CD4-positive, CD25-positive, alpha-beta regulatory T cell (primary cell): ENCODE measurements around the gene CDHR4. TPM values are rescaled to one million over a fixed set of nuclear protein-coding genes. Genes with fewer than 3 reads are reported as not detected.

ENCODE experiments used
- ATAC-seq, 2 donors: fragments of 150-1000 bp; cut with Tn5 transposase; one replicate each; pipeline ENCODE4 v1.10.0; 2021; ENCODE audit warnings: low read depth in 2 of 2, moderate number of reproducible peaks in 2 of 2, moderate library complexity in 1 of 2
- DNase-seq, 3 donors: peaks; one replicate each; pipeline versions ENCODE4 v3.0.0 to v3.0.0-alpha.2; 2012 to 2022; ENCODE audit warnings: mixed read lengths in 1 of 3
- H3K27ac ChIP-seq: one replicate; pipeline ENCODE4 v1.7.0; 2013; ENCODE audit warnings: mild to moderate bottlenecking, low read length; ENCODE audit not compliant: insufficient read depth, poor library complexity, severe bottlenecking
- H3K27me3 ChIP-seq: one replicate; pipeline ENCODE4 v1.7.0; 2013; ENCODE audit warnings: low read length; ENCODE audit not compliant: control insufficient read depth, insufficient read depth
- H3K36me3 ChIP-seq: one replicate; pipeline ENCODE4 v1.7.0; 2013; ENCODE audit warnings: mild to moderate bottlenecking, low read length, moderate library complexity; ENCODE audit not compliant: control insufficient read depth, insufficient read depth
- H3K4me1 ChIP-seq: 2 replicates; pipeline ENCODE4 v1.7.0; 2013; ENCODE audit warnings: mild to moderate bottlenecking, low read length; ENCODE audit not compliant: insufficient read depth, control insufficient read depth, poor library complexity, severe bottlenecking
- H3K4me3 ChIP-seq: one replicate; pipeline ENCODE4 v1.7.0; 2013; ENCODE audit warnings: low read depth, mild to moderate bottlenecking, low read length, moderate library complexity
- H3K9me3 ChIP-seq, 2 experiments: 1 replicate in 1 of 2; 2 replicates in 1 of 2; pipeline ENCODE4 v1.7.0; 2013; ENCODE audit warnings: low read length in 2 of 2, mild to moderate bottlenecking in 1 of 2, moderate library complexity in 1 of 2; ENCODE audit not compliant: control insufficient read depth in 2 of 2
- H3K27ac Mint-ChIP-seq, 3 donors: one replicate each; pipeline ENCODE4 v1.8.0; 2020 to 2022; ENCODE audit warnings: mild to moderate bottlenecking in 3 of 3, mixed read lengths in 3 of 3, moderate library complexity in 2 of 3
- H3K27me3 Mint-ChIP-seq: one replicate; pipeline ENCODE4 v1.8.0; 2022; ENCODE audit warnings: mild to moderate bottlenecking, mixed read lengths
- H3K36me3 Mint-ChIP-seq: one replicate; pipeline ENCODE4 v1.8.0; 2020; ENCODE audit warnings: mixed read lengths
- H3K4me1 Mint-ChIP-seq, 4 donors: one replicate each; pipeline ENCODE4 v1.8.0; 2020 to 2022; ENCODE audit warnings: mixed read lengths in 4 of 4, mild to moderate bottlenecking in 1 of 4
- H3K4me3 Mint-ChIP-seq, 4 donors: one replicate each; pipeline ENCODE4 v1.8.0; 2020 to 2022; ENCODE audit warnings: mild to moderate bottlenecking in 4 of 4, mixed read lengths in 4 of 4, moderate library complexity in 3 of 4
- H3K9me3 Mint-ChIP-seq, 7 donors: one replicate each; pipeline ENCODE4 v1.8.0; 2020 to 2022; ENCODE audit warnings: mixed read lengths in 7 of 7, mild to moderate bottlenecking in 3 of 7, moderate library complexity in 2 of 7
- polyA plus RNA-seq, 4 donors: library from polyadenylated mRNA; unstranded; fragments of 300-500 nt; fragmentation: Illumina TruSeq; gene quantifications; one replicate each; pipeline ENCODE4 v1.2.3, GENCODE V29; 2021
- total RNA-seq: library from RNA; stranded (reverse); gene quantifications from one replicate; pipeline ENCODE4 v1.2.3, GENCODE V29; 2022

Gene CDHR4
- total and polyA plus RNA-seq, 5 donors from 2014 or later, result 0.32 TPM; not detected in 4

DNA sequence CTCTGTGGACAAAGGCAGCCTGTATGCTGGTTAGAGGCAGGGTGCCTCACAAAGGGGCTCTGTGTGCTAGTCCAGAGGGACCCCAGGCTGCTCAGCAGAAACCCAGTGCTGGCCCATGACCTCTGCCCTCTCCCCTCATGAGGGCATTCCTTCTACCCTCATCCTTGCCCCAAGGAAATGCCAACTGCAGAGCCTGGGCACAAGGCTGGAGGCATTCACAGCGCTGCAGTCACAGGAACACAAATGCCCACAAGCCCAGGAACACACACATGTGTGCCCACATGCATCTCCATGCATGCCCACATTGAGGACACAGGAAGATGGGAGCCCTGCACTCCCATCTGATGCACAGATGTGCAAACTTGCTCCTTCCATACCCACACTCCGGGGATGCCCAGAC is 7.2 kb upstream of the CDHR4 start:
- Mint-ChIP-seq H3K4me3 (peak overlapping the region in 2 of 4 donors; percentile 5 to 63), H3K27me3 (peaks cover 9% of the 10 kb centered on the region), H3K27ac (peak overlapping the region; percentile 62 to 85 (median 82)), H3K4me1 (peaks cover 4 to 67% (median 12%) of the 10 kb centered on the region in 4 donors), H3K9me3 (no peaks in the 10 kb centered on the region), H3K36me3 (peaks cover 18% of the 10 kb centered on the region)
- no peaks in the 10 kb centered on the region for H3K27me3 ChIP-seq
- ATAC-seq, result no peak
- peaks cover 19% of the 10 kb centered on the region for H3K36me3 ChIP-seq
- no peaks in the 10 kb centered on the region for H3K9me3 ChIP-seq
- no peak overlapping the region for H3K27ac ChIP-seq
- H3K4me3 ChIP-seq, result no peak overlapping the region
- peaks cover 41% of the 10 kb centered on the region for H3K4me1 ChIP-seq
- no peak for DNase-seq

DNA sequence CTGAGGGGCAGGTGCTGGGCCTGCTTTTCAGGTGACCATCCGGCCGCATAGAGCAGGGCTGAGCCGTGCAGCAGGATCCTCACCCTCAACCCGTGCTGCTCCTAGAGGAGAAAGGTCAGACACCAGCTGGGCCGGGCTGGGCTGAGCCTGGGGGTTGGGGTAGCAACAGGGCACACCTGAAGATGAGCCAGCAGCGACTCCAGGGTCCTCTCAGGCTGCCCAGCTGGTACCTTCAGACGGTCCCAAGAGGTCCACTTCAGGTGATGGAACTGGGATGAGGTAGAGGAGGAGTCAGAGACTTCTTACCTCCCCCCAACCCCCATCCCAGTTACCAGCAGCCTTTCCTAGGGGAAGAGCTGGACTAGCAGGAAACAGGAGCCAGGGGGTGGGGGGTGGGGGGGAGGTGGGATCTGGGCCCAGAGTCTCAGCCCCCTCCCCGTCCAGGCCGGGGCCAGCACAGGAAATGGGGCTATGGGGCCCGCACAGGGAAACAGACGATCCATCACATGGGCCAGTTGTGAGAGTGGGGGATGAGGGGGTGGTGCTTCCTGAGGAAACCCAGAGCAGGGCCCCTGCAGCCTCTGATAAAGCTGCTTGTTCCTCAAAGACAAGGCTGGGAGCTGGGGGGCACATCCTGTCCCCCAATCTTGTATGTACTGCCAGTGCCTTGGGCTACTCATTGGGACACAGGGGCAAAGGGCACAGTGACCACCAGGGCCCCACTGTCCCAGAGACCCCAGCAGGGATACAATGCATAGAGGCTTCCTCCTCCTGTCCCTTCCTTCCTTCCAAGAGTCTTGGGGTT is 6.4 kb upstream of the CDHR4 start:
- Mint-ChIP-seq H3K27ac (peak overlapping the region; percentile 62 to 85 (median 82)), H3K9me3 (peaks cover 0 to 1% (median 0%) of the 10 kb centered on the region in 7 donors), H3K36me3 (peaks cover 14% of the 10 kb centered on the region), H3K27me3 (peaks cover 14% of the 10 kb centered on the region), H3K4me1 (peaks cover 4 to 60% (median 12%) of the 10 kb centered on the region in 4 donors), H3K4me3 (no peak overlapping the region)
- Histone ChIP-seq H3K27ac (peak overlapping the region; percentile 33), H3K4me1 (peaks cover 41% of the 10 kb centered on the region), H3K4me3 (no peak overlapping the region), H3K27me3 (no peaks in the 10 kb centered on the region), H3K36me3 (peaks cover 16% of the 10 kb centered on the region), H3K9me3 (no peaks in the 10 kb centered on the region)
- DNase-seq (peak in 1 of 3 donors; percentile 48), ATAC-seq (no peak)

DNA sequence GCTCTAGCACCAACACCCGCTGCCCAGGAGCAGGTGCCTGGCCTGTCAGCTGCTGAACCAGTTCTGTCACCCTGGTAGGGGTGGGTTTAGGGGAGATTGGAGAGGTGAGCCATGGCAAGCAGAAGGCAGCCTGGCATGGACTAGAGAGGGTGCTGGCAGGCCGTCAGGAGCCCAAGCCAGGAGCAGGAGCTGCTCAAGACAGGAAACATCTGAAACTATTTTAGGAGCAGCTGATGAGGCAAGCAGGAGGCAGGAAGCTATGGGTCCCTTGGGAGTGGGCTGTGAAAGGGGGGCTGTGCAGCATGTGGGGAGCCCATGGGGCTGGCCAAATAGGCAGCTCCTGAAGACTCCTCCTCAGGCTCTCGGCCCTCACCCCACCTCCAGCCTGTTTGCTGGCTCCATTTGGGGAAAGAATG is 5.7 kb upstream of the CDHR4 start:
- Mint-ChIP-seq H3K4me3 (peak overlapping the region; percentile 59 to 89 (median 82)), H3K27ac (peak overlapping the region; percentile 75 to 86 (median 82)), H3K36me3 (peaks cover 10% of the 10 kb centered on the region), H3K9me3 (peaks cover 0 to 1% (median 0%) of the 10 kb centered on the region in 7 donors), H3K27me3 (peaks cover 18% of the 10 kb centered on the region), H3K4me1 (peaks cover 4 to 56% (median 12%) of the 10 kb centered on the region in 4 donors)
- Histone ChIP-seq H3K4me1 (peaks cover 41% of the 10 kb centered on the region), H3K27ac (peak overlapping the region; percentile 33), H3K4me3 (no peak overlapping the region), H3K9me3 (no peaks in the 10 kb centered on the region), H3K27me3 (no peaks in the 10 kb centered on the region), H3K36me3 (peaks cover 14% of the 10 kb centered on the region)
- DNase-seq (no peak), ATAC-seq (no peak)

DNA sequence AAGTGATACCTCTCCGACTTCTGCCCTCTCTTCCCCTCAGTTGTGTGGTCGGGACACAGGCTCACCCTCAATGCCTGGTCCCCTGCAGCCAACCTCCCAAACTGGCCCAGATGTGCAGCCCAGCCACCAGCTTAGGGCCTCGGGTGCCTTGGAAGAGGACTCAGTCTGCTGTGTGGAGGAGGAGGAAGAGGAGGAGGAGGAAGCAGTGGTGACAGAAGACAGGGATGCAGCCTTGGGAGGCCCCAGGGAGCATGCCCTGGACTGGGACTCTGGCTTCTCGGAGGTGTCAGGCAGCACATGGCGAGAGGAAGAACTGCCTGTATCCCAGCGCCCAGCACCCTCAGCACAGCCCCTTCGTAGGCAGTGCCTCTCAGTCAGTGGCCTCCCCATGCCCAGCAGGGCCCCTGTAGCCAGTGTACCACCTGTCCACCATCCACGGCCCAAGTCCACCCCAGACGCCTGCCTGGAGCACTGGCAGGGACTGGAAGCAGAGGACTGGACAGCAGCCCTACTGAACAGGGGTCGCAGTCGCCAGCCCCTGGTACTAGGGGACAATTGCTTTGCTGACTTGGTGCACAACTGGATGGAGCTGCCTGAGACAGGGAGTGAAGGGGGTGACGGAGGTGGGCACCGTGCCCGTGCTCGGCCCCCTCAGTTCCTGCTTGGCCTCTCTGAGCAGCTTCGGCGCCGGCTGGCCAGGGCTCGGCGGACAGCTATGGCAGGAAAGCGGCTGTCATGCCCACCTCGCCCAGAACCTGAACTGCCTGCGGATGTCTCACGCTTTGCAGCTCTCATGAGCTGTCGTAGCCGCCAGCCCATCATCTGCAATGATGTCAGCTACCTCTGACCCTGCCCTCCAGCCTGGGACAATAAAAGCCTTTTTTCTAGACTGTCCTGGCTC is 4.7 kb upstream of the CDHR4 start:
- peak overlapping the region; percentile 32 to 82 (median 75) for H3K27ac Mint-ChIP-seq
- Histone ChIP-seq H3K36me3 (peaks cover 6% of the 10 kb centered on the region), H3K4me3 (no peak overlapping the region), H3K4me1 (peaks cover 41% of the 10 kb centered on the region), H3K9me3 (no peaks in the 10 kb centered on the region), H3K27me3 (no peaks in the 10 kb centered on the region), H3K27ac (no peak overlapping the region)
- peaks cover 0 to 1% (median 0%) of the 10 kb centered on the region in 7 donors for H3K9me3 Mint-ChIP-seq
- H3K4me3 Mint-ChIP-seq, result peak overlapping the region; percentile 89 to 92 (median 92)
- ATAC-seq (no peak), DNase-seq (no peak)
- peaks cover 4 to 54% (median 10%) of the 10 kb centered on the region in 4 donors for H3K4me1 Mint-ChIP-seq
- peaks cover 3% of the 10 kb centered on the region for H3K36me3 Mint-ChIP-seq
- H3K27me3 Mint-ChIP-seq, result peaks cover 23% of the 10 kb centered on the region

DNA sequence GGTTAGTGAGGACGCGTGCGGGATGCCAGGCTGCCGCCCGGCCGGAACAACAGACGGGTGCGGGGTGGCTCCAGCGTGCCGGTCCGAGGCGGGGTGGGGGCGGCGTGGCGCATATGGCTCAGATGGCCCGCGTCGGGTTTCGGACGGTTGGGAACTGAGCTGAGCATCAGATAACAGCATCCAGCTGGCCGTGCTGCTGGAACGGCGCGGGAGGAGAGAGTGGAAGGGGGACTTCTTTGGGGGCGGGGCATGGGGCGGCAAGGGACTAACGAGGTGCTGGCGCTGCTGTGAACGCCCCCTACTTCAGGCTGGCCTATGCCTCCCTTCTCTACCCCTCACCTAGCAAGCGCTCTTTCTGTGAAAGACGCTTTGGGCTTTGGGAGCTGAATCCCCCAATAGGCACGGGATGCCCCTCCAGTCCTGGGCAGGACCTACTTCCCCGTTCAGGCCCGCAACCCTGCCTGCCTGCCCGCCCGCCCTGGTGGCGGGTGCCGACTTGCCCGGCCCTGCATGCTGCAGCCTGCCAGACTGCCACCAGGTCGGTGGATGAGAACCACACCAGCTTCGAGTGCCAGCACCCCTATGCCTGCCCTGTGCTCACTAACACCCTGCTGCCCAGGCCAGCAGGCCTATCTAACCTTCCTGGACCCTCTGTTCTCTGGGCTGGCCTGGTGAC is 3.9 kb upstream of the CDHR4 start:
- H3K36me3 Mint-ChIP-seq, result no peaks in the 10 kb centered on the region
- H3K27me3 Mint-ChIP-seq, result peaks cover 26% of the 10 kb centered on the region
- peak overlapping the region; percentile 78 for H3K27ac ChIP-seq
- DNase-seq, result peak; percentile 45 to 58 (median 47)
- peak; percentile 13 to 25 for ATAC-seq
- H3K4me3 ChIP-seq, result no peak overlapping the region
- no peaks in the 10 kb centered on the region for H3K9me3 ChIP-seq
- H3K36me3 ChIP-seq, result peaks cover 3% of the 10 kb centered on the region
- no peaks in the 10 kb centered on the region for H3K27me3 ChIP-seq
- peaks cover 41% of the 10 kb centered on the region for H3K4me1 ChIP-seq
- H3K9me3 Mint-ChIP-seq, result peaks cover 0 to 1% (median 0%) of the 10 kb centered on the region in 7 donors
- H3K4me1 Mint-ChIP-seq, result peaks cover 4 to 52% (median 10%) of the 10 kb centered on the region in 4 donors
- peak overlapping the region; percentile 89 to 92 (median 92) for H3K4me3 Mint-ChIP-seq
- peak overlapping the region; percentile 26 to 42 (median 32) for H3K27ac Mint-ChIP-seq

DNA sequence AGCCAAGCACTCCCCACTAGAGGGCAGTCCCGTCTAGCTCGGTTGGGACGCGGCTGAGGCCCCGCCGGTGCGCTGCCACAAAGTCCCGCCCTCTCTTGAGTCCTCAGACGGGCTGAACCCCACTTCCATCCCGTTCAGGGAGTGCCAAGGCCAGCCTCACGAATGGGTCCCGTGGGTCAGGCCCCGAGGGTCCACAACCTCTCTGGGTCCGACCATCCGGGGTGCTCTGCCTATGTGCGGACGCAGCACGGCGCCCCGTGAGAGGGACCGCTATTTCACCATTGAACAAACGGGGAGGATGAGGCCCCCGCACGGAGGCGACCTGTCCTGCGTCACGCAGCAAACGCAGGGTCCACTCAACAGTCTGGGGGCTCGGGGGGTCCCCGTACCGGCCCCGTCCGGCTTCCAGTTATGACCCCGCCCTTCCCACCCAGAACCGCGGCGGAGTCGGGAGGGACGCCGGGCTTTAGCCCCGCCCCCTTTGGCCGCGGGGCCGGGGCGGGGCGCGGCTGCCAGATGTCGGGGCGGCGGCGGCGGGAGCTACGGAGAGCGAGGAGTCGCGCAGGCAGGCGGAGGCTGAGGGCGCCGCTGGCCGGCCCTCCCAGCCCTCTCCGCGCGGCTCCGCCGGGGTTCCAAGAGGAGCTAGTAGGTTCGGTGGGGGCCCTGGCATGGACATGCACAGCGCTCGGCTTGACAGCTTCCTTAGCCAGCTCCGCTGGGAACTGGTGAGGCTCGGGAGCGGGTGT is 3.2 kb upstream of the CDHR4 start, which contains the start of gene INKA1:
Gene INKA1, plus strand, starts transcription at position 543 of the 746 bp plus-strand sequence. Its CDS starts 132 bp downstream, at position 675.
- Mint-ChIP-seq H3K27me3 (peaks cover 32% of the 10 kb centered on the region), H3K9me3 (peaks cover 0 to 1% (median 0%) of the 10 kb centered on the region in 7 donors), H3K4me3 (peak within 1 kb of the TSS; percentile 89 to 92 (median 92)), H3K27ac (peak within 1 kb of the TSS; percentile 91 to 96 (median 92)), H3K4me1 (peaks cover 4 to 45% (median 10%) of the 10 kb centered on the region in 4 donors), H3K36me3 (no peaks in the 10 kb centered on the region)
- peak within 1 kb of the TSS; percentile 78 for H3K27ac ChIP-seq
- H3K4me1 ChIP-seq, result peaks cover 39% of the 10 kb centered on the region
- no peaks in the 10 kb centered on the region for H3K9me3 ChIP-seq
- peak; percentile 87 to 89 for ATAC-seq
- peaks cover 3% of the 10 kb centered on the region for H3K36me3 ChIP-seq
- H3K27me3 ChIP-seq, result no peaks in the 10 kb centered on the region
- H3K4me3 ChIP-seq, result peak within 1 kb of the TSS; percentile 57
- DNase-seq, result peak; percentile 80 to 90 (median 88)
